Ovary (tissue), 3 donors: ENCODE measurements around the gene GBX1.

ENCODE experiments used
- CTCF ChIP-seq, 3 donors: fragments of 450-650 bp in 2 of 3; fragments of 200-600 bp in 1 of 3; IDR thresholded peaks; one replicate each; pipeline versions ENCODE4 v1.5.1 to v1.8.0; 2016 to 2022; ENCODE audit warnings: antibody characterized with exemption in 3 of 3, mild to moderate bottlenecking in 1 of 3
- EP300 ChIP-seq: sonication (generic); formaldehyde crosslinking; IDR thresholded peaks from one replicate; pipeline ENCODE4 v1.6.1; 2017; ENCODE audit warnings: antibody characterized with exemption
- donor health status: DM: no; HTN: no; CAD: no.

GRCh38 chr7:151107882-151108281 is 59.6 kb downstream of the GBX1 start:
- TF ChIP-seq CTCF (IDR thresholded peaks at IDR 0.05) = no peak
- no peak for TF ChIP-seq EP300
